Measurements from ENCODE around the gene EXOC4.

EXOC4 gene

GRCh38 chr7:134051020-134051419, 798.1 kb downstream of the EXOC4 start:
- H3K4me3 ChIP-seq (ENCODE audit: low read depth, low read length): no peak overlapping the region
- no peak for TF ChIP-seq CTCF (IDR thresholded peaks at IDR 0.05; ENCODE audit: borderline replicate concordance, insufficient read depth, low read depth, low read length)

- no peak overlapping the region for H3K4me3 ChIP-seq (ENCODE audit: low read depth, low read length)
- TF ChIP-seq CTCF (IDR thresholded peaks at IDR 0.05; ENCODE audit: borderline replicate concordance, insufficient read depth, low read depth, low read length): no peak
Measured at GRCh38 chr7:134056816-134057215, 803.9 kb downstream of the EXOC4 start.

- TF ChIP-seq CTCF (IDR thresholded peaks at IDR 0.05; ENCODE audit: borderline replicate concordance, insufficient read depth, low read depth, low read length): no peak
- H3K4me3 ChIP-seq (ENCODE audit: low read depth, low read length): no peak overlapping the region
Measured at GRCh38 chr7:134058521-134058920, 805.6 kb downstream of the EXOC4 start.

- no peak for TF ChIP-seq CTCF (IDR thresholded peaks at IDR 0.05; ENCODE audit: borderline replicate concordance, insufficient read depth, low read depth, low read length)
- H3K4me3 ChIP-seq (ENCODE audit: low read depth, low read length): no peak overlapping the region
Measured at GRCh38 chr7:134058980-134059379, 806.1 kb downstream of the EXOC4 start.

- no peak overlapping the region for H3K4me3 ChIP-seq (ENCODE audit: low read depth, low read length)
- no peak for TF ChIP-seq CTCF (IDR thresholded peaks at IDR 0.05; ENCODE audit: borderline replicate concordance, insufficient read depth, low read depth, low read length)
Measured at GRCh38 chr7:134059921-134060320, 807.0 kb downstream of the EXOC4 start.

- no peak overlapping the region for H3K4me3 ChIP-seq (ENCODE audit: low read depth, low read length)
- no peak for TF ChIP-seq CTCF (IDR thresholded peaks at IDR 0.05; ENCODE audit: borderline replicate concordance, insufficient read depth, low read depth, low read length)
Measured at GRCh38 chr7:134060874-134061273, 808.0 kb downstream of the EXOC4 start.

GRCh38 chr7:134062460-134062859, 809.6 kb downstream of the EXOC4 start:
- no peak overlapping the region for H3K4me3 ChIP-seq (ENCODE audit: low read depth, low read length)
- no peak for TF ChIP-seq CTCF (IDR thresholded peaks at IDR 0.05; ENCODE audit: borderline replicate concordance, insufficient read depth, low read depth, low read length)
